Prostate gland (tissue), 2 donors: ENCODE data around the gene ZNF506.

ENCODE experiments used
- POLR2A ChIP-seq: fragments of 450-650 bp; IDR thresholded peaks from one replicate; pipeline ENCODE4 v1.6.1; 2016; ENCODE audit warnings: antibody characterized with exemption, mild to moderate bottlenecking
- POLR2AphosphoS5 ChIP-seq: sonication (generic); formaldehyde crosslinking; IDR thresholded peaks from one replicate; pipeline ENCODE4 v1.6.1; 2017; ENCODE audit warnings: antibody characterized with exemption
- TF ChIP-seq, protein P1 (sequence below), 4 experiments: fragments of 200-600 bp in 2 of 4; fragments of 450-650 bp in 2 of 4; sonication (generic) in 2 of 4; IDR thresholded peaks; 1 replicate in 3 of 4; 2 replicates in 1 of 4; pipeline ENCODE4 v1.5.1; 2016 to 2019; ENCODE audit warnings: antibody characterized with exemption in 4 of 4, mild to moderate bottlenecking in 2 of 4, moderate library complexity in 2 of 4

DNA sequence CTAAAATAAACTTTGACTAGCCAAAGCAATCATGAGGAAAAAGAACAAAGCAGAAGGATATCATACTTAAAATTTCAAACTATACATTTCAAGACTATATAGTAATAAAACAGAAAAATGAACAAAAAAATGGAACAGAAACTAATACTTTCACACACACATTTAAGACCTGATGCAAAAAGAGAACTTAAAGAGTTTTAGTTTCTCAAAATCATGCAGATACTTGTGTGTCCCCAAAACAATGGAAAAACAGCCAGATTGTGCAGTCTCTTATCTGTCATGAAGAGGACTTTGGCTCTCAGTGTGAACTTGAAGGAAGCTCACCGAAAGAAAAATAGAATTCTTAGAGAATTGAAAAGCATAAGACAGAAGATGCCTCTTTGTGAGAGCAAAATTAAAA is 16.1 kb downstream of the ZNF506 start:
- TF ChIP-seq POLR2A (no peak), POLR2AphosphoS5 (no peak)
- TF ChIP-seq, protein P1, sequence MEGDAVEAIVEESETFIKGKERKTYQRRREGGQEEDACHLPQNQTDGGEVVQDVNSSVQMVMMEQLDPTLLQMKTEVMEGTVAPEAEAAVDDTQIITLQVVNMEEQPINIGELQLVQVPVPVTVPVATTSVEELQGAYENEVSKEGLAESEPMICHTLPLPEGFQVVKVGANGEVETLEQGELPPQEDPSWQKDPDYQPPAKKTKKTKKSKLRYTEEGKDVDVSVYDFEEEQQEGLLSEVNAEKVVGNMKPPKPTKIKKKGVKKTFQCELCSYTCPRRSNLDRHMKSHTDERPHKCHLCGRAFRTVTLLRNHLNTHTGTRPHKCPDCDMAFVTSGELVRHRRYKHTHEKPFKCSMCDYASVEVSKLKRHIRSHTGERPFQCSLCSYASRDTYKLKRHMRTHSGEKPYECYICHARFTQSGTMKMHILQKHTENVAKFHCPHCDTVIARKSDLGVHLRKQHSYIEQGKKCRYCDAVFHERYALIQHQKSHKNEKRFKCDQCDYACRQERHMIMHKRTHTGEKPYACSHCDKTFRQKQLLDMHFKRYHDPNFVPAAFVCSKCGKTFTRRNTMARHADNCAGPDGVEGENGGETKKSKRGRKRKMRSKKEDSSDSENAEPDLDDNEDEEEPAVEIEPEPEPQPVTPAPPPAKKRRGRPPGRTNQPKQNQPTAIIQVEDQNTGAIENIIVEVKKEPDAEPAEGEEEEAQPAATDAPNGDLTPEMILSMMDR (IDR thresholded peaks at IDR 0.05) = no peak
